Activated T-cell treated with anti-CD3 and anti-CD28 coated beads, Interleukin-2, amount 50 U/mL, for 1 hour (primary cell): ENCODE data around the gene HDAC4.
A peak's percentile ranks its signal among the peaks of the same experiment; 100 is the strongest.

ENCODE experiments used
- DNase-seq: peaks from one replicate; pipeline ENCODE4 v3.0.0-alpha.2; 2020

Gene HDAC4

DNA sequence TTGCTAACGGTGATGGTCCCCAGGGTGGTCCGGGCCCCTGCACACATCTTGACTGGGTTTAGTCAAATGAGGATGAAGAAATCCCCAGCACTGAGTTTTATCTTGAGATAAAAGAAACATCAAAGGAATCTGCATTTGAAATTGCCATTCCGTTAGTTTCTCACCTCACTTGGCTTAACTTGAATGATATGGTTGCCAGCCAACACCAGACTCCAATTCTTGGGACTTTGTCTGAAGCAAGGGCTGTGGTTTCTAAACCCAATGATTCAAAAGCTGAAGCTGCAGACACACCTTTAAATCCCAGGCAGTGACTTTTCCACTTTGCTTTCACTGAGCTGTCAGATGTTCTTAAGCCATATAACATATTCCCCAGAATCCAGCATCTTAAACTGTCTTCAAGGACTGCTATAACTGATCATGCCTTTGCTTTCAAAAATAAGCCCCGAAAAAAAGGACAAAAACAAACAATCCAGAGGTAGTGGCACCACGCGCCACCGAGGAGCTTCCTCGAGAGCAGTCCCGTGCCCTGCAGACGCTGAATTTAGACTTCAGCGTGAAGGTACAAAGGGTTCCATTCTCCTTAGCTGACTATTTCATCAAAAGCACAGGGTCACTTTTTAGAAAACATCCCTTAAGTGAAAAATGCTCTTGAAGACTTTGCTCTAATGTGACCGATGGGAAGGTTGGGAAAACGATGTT lies 189.3 kb downstream of the HDAC4 start:
- DNase-seq: no peak

- DNase-seq: no peak
These were observed 191.0 kb downstream of the HDAC4 start for GRCh38 chr2:239209783-239210182.

DNA sequence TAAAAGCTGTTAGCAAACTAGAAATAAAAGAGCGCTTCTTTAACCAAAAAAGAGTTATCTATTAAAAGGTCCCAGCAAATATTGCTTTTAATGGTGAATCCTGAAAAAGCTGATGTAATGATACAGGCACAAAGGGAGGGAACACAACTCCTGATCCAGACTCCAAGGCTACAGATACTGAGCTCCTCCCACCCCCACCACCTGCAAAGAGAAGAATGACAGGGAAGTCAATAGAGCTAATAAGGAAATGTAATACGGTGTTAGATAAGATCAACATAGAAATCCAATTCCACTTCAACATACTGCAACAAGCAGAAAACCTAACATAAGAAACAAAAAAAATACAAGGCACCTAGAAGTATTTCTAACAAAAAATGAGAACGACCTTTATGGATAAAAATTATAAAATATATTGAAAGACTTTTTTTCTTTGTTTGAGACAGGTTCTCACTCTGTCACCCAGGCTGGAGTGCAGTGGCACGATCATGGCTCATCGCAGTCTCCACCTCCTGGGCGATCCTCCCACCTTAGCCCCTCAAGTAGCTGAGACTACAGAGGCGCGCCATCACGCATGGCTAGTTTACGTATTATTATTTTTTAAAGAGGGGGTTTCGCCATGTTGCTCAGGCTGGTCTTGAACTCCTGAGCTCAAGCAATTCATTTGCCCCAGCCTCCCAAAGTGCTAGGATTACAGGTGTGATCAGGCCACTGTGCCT lies 192.2 kb downstream of the HDAC4 start:
- no peak for DNase-seq

DNA sequence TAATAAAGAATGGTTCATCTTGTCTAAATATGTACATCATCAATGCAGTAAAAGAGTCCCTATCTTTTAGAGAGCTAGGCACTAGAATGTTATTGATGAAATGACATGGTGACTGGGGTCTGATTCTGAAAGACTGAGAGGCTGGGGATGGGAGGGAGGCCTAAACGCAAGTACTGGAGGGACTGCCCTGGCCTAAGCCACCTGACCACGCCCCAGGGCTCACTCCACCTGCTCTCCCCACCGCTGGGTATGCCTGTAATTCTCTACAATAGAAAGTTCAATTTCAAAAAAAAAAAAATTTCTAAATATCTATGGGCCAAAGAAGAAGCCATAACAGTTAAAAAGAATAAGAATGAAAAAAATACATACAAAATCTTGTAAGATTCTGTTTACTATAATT lies 194.0 kb downstream of the HDAC4 start:
- no peak for DNase-seq

- DNase-seq: no peak
These were observed 194.8 kb downstream of the HDAC4 start for GRCh38 chr2:239206042-239206441.

DNA sequence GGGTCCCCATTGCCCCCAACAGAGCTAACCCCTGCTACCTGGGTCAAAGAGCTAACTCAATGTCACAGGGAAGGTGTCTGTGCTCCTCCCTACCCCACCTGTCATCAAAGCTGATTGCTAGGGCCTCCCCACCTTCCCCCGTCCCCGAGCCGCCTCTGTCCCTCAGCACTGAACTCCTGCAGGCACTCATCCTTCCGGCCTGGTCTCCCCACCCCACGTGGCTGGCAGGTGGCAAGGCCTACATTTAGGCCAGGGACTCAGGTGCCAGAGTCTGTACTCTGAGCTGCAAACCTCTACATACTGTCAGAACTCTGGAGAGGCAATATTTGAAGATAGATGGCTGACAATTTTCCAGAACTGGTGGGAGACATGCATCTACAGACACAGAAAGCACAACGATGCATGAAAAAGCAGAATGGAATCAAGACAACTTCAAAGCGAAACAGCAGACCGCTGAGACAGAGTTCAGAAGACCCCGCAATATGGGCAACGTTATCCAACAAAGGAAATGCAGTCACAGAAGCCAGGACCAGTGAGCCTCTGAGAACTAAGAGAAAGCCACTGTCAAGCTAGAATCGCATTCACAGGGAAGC lies 195.8 kb downstream of the HDAC4 start:
- no peak for DNase-seq

GRCh38 chr2:239204136-239204875 lies 196.5 kb downstream of the HDAC4 start:
- DNase-seq: no peak

GRCh38 chr2:239203443-239204135 lies 197.2 kb downstream of the HDAC4 start:
- DNase-seq: no peak

- no peak for DNase-seq
These were observed 198.0 kb downstream of the HDAC4 start for GRCh38 chr2:239202836-239203235.

DNA sequence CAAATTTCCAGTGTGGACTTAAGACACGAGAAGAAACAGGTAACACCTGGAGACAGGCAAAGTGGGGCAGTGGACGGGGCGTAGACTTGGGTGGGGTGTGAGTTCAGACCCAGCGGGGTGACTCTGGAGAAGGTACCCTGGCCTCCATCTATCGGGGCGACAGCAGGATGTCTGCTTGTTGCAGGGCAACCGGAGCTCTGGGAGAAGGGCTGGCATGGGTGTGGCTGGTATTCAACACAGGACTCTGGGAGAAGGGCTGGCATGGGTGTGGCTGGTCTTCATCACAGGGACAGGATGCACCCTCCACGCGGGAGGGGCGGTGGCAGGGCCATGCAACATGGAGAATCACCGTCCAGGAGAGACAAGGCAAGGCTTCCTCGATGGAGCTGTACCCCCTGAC lies 198.5 kb downstream of the HDAC4 start:
- DNase-seq: no peak

- DNase-seq: no peak
These were observed 198.9 kb downstream of the HDAC4 start for GRCh38 chr2:239201884-239202283.

GRCh38 chr2:239201531-239201876 lies 199.3 kb downstream of the HDAC4 start:
- no peak for DNase-seq

DNA sequence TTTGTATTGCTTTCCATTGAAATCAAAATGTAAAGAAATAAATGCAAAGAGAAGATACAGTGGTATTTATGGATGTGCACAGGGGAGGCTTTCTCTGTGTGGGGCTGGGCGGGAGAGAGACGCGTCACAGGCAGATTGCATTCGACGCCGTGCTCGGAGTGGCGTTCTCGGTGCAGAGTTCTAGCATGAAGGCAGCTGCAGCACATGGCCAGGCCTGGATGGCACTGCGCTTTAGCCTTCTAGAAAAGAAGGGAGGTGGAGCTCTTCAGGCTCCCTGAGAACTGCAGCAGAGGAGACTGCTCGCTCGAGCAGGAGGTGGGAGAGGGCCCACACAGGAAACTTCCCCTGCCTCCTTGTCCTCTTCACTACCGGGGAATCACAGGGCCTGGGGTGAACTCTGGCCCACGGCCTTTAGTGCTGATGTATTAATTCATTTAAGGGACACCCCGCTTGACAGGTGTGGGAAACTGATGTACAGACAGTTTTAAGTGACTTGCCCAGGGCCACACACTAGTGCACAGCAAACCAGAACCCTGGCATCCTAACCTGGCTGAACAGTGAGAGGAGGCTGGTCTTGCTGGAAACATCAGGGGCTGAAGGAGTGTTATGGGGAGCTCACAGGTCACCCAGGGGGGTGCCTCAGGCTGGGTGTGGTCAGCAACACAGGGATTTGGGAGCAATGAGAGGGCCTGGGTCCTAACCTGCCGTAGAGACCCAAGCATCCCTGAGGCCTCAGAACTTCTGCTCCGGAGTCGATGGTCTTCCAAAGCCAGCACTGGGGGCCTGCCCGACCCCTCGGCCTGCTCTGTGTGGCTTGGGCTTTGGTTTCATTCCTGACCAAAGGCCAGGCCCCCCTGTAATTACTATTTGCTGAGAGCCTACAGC lies 199.9 kb downstream of the HDAC4 start:
- DNase-seq: no peak

DNA sequence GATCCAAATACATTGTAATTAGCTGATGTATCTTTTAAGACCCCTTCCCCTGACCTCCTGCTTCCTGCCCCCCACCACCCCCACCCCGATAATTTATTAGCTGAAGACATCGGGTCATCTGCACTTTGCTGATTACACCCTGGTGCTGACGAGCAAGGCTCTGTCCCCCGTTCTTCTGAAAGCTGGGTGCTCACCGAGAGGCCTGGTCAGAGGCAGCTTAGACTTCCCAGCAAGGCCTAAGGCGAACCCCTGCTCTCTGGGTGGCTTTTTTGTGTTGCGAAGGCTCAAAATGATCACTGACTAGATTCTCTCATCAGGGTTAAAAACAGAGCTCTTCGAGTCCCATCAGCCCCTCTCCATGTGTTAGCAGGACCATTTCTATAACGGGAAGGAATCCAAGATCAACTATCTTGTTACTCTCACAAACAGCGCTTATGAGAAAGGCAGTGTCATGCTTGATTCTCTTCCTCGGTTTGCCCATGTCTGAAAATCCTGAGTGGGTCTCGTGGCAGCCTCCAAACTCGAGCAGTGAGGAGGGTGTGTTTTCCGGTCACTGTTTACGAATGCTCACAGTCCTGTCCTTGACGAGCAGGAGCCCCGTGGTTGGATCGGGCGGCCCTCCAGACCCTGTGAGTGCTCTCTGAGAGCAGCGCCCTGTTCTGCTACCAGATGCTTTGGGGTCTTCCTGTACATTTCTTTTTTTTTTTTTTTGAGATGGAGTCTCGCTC lies 201.6 kb downstream of the HDAC4 start:
- DNase-seq: no peak

DNA sequence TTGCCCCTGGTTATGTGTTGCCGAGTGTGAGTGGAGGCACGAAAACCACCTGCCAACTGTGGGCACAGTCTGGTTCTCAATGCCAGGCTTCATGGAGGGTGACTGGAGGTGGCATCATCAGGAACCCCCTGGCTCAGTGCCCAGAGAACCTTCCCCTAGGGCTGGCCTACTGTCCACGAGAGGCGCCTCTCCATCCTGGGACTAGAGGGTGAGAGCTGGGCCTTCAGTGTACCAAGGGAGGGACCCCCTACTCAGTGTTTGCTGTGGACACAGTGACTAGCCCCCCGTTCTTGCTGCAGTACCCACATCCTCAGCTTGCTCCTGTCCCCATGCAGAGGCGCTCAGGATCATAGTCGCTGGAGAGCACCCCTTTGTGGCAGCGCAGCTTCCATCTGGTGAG lies 202.6 kb downstream of the HDAC4 start:
- DNase-seq: peak; percentile 13

DNA sequence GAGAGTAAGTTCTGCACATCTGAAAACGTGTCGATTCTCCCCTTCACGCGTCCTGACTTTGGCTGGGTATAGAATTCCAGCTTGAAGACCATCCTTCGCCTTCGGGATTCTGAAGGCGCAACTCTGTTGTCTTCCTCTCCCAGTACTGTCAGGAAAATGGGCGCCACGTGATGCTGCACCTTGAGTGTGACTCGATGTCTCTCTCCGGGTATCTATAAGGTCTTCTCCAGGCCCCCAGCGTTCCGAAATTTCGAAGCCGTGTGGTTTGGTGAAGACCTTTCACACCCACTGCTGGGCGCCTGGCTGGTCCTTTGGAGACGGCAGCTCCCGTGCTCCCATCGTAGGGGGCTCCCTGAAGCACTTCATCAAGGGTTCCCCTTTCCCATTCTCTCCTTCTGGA lies 203.7 kb downstream of the HDAC4 start:
- no peak for DNase-seq

DNA sequence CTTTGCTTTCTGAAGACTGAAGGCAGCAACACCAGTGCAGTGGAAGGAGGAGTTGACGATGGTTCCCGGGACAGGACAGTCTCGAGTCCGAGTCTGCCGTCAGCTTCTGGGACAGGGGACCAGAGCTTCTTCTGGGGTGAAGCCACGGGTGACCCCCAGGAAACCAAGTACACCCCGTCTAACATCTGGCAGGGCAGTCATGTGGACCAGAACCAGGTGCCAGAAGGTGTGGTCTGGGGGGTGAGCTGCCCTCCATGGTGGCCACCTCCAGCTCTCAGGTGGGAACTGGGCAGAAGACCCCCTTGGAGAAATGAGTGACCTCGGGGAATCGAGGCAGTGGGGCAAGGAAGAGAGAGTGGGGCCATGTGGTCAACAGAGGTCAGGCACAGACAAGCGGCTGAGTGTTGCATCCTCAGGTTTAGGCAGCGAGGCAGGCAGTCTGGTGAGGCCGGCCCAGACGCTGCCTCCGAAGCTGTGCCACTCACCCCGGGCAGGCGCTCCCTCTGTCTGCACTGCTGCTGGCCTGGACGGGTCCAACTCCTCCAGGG lies 204.3 kb downstream of the HDAC4 start:
- DNase-seq: no peak

- DNase-seq: no peak
These were observed 204.8 kb downstream of the HDAC4 start for GRCh38 chr2:239195992-239196391.

- DNase-seq: no peak
These were observed 205.4 kb downstream of the HDAC4 start for GRCh38 chr2:239195318-239195871.

- DNase-seq: no peak
These were observed 206.0 kb downstream of the HDAC4 start for GRCh38 chr2:239194731-239195317.
